GM19043 (cell line): ENCODE results near the gene IL24.

Experiments used
- ATAC-seq: cut with Tn5 transposase; IDR thresholded peaks from one replicate; pipeline ENCODE4 v1.9.1; 2021; ENCODE audit warnings: low read depth; ENCODE audit not compliant: unreplicated experiment

The IL24 gene

DNA sequence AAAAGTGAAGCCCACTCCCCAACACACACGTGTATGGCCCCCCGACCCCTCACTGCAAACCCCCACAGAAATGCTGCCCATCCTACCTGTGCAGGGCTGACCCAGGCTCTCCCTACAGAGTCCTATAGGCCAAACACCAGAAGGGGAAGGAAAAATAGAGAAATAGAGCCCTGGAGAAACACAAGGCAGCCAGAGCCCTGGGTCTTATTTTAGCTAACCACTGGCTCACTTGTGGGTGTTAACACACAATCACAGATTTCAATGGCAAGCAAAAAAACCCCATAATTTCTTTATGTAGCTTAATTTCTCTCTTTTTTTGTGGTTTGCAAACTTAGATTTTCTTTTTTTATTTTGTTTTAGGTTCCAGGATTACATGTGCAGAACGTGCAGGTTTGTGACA lies 50.0 kb downstream of the IL24 start:
- no peak for ATAC-seq

DNA sequence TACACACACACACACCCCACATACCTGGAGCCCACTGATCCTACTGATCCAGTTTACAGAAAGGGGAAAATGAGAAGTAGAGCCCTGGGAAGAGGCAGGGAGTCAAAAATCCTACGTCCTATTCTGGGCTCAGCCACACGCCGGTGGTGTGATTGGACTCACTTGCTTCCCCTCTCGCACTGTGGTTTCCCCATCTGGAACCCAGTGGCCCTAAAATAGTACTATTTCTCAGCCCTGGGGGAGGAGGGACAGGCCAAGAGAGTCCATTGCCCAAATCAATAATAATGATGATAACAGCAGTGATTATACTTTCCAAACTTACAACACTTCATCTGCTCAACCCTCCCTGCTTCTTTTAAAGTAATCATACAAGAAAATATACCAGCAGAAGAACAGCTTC lies 52.0 kb downstream of the IL24 start:
- ATAC-seq: no peak

DNA sequence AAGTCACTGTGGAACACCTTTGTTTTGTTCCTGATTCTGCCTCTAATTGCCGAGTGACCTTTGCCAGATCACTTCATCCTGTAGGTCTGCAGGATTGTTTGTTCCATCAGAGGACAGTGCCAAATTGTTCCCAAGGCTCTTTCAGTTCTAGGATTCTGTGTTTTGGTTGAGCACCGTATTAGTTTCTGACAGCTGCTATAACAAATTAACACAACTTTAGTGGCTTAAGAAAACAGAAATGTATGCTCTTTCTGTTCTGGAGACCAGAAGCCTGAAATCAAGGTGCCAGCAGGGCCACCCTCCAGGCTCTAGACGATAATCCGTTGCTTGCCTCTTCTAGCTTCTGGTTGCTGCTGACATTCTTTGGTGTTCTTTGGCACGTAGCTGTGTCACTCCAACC lies 52.4 kb downstream of the IL24 start:
- no peak for ATAC-seq

DNA sequence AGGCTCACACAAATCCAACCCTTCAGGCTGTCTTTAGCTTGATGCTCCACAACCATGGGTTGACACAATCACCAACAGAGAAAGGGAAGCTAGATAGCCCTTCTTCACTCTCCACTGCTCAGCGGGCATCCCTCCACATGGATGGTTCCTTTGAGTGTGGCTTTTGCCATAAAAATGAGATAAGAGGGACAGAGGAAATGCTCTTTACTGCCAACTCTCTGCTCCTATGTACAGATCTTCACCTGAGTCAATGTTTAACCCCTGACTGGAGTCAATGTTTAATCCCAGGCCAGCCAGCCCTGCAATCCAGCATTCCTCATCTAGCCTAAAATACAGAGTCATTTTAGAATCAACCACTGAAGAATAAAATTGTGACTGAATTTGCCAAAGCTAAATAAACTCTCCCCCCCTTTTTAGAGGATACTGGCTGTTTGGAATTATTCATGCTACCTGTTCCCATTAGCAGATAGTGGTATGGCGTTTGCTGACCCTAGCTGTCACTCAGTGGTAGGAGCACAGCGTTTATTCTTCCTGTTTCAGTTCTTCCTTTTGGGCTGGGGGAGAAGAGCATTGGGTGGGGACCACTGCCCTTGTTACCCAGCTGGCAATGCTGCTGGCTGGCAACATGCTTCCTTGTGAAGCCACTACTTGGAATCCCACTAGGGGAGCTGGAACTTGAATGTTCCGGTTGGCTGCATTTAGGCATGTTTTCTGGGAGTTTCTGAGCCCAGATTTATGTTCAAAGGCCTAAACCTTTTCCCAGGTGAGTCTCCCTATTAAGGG lies 54.3 kb downstream of the IL24 start:
- peak; percentile 35 for ATAC-seq

DNA sequence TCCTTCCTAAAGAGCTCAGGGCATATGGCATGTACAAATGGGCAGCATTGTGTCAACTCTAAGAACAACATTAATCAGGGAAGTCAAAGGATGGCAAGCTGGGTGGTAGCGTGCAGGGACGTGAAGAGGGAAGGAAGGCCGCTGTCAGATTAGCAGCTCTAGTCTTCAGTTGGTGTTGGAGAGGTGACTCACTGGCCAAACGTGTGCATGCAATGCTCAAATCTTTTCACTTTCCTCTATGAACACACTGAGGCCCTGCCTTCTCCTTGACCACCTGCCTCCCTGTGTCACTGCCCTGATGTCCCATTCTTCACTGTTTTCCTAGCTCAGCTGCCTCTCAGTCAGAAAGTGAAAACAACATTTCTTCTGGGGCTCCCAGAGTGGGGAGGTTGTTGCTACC lies 54.9 kb downstream of the IL24 start:
- ATAC-seq: peak; percentile 29

DNA sequence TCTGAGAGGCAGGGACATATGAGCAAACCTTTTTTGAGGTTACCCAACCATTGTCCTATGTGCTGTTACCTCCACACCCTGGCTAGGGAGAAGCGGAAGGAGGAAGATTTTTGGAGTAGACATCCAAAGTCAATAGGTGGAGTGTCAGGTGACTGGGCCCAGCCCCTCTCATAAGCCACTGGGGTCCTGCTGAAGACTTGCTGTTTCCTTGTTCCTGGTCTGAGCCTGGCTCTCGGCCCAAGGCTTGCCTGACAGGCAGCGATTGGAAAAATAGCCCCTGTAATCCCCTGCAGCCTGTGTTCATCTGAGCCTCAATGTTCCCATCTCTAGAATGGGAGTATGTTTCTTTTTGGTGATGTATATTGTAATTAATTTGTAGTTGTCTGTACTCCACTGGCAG lies 55.9 kb downstream of the IL24 start:
- ATAC-seq: no peak

DNA sequence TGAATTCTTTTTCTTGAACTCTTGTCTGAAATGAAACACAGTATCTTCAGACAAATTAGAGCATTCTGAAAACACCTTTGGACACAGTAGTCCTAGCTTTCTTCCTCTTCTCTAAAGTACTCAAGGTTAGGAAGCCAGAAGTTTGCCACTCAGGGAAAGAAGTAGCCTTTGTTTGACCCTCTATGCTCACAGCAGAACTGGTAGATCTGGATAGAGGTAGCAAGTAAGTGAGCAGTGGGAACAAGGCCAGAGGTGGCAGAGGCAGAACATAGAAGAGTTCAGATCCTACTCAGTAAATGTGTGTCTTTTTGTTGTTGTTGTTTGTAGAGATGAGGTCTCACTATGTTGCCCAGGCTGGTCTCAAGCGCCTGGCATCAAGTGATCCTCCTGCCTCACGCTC lies 56.4 kb downstream of the IL24 start:
- no peak for ATAC-seq
